ENCODE measurements around the gene ADPRS. TPM values are rescaled to one million over a fixed set of nuclear protein-coding genes. Genes with fewer than 3 reads are reported as not detected.

ADPRS gene
- polyA plus RNA-seq, 1 experiment, result 46.4 TPM

DNA sequence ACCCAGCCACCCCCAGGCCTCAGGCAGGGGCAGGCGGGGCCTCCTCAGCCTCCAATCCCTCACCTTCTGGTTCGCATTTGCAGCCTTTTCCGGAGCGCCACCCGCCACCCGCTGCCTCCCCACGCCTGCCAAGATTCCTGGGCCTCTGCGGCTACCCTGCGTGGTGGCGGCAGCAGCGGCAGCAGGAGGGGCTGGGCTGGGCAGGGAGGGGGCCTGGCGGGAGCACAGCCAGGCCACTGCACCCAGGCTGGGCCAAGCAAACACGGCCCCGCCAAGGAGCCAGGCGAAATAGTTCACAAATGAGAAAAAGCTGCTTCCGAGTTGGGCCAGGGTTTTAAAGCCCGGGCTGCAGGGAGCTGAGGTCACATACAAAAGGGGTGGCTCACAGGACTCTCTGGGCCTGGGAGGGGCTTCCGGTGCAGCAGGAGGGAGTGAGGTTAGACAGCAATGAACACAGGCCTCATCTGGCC, 26.5 kb downstream of the ADPRS start:
- CTCF ChIA-PET, result interaction anchor here (1.0 to 6.9 kb wide), 5 partner anchors 11 to 304 kb away, joined by 3 to 71 read pairs (median 3); no protein-coding TSS in a partner anchor
- TF ChIP-seq, protein P1, sequence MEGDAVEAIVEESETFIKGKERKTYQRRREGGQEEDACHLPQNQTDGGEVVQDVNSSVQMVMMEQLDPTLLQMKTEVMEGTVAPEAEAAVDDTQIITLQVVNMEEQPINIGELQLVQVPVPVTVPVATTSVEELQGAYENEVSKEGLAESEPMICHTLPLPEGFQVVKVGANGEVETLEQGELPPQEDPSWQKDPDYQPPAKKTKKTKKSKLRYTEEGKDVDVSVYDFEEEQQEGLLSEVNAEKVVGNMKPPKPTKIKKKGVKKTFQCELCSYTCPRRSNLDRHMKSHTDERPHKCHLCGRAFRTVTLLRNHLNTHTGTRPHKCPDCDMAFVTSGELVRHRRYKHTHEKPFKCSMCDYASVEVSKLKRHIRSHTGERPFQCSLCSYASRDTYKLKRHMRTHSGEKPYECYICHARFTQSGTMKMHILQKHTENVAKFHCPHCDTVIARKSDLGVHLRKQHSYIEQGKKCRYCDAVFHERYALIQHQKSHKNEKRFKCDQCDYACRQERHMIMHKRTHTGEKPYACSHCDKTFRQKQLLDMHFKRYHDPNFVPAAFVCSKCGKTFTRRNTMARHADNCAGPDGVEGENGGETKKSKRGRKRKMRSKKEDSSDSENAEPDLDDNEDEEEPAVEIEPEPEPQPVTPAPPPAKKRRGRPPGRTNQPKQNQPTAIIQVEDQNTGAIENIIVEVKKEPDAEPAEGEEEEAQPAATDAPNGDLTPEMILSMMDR (IDR thresholded peaks at IDR 0.05; ENCODE audit: insufficient read depth, low read depth, low read length), result no peak
- peak; percentile 85 for DNase-seq (ENCODE audit: low read depth)
- Histone ChIP-seq H3K4me3 (ENCODE audit: low read depth, low read length) (no peak overlapping the region), H3K27me3 (ENCODE audit: control insufficient read depth, insufficient read depth, low read length) (no peaks in the 10 kb centered on the region), H3K36me3 (ENCODE audit: control insufficient read depth, insufficient read depth, low read length) (peaks cover 1% of the 10 kb centered on the region; the same call in 1 of the 2 replicates)
- POLR2A ChIA-PET, result interaction anchor here (0.6 kb wide), 1 partner anchor 164 kb away, joined by 3 read pairs; no protein-coding TSS in a partner anchor

DNA sequence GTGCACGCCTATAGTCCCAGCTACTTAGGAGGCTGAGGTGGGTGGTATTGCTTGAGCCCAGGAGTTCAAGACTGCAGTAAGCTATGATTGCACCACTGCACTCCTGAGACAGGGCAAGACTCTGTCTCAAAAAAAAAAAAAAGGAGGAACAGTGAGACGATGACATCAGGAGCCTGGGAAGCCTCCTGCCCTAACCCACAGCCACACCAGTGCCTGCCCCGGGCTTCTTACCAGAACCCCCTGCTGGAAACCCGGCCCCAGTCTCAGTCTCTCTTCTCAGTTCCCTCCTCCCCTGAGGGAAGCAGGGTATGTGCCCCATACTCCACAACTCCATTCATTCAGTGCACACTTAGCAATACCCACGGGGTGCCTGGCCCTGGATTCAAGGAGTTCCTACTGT, 27.2 kb downstream of the ADPRS start:
- Histone ChIP-seq H3K4me3 (ENCODE audit: low read depth, low read length) (no peak overlapping the region), H3K36me3 (ENCODE audit: control insufficient read depth, insufficient read depth, low read length) (peaks cover 1% of the 10 kb centered on the region; the same call in 1 of the 2 replicates), H3K27me3 (ENCODE audit: control insufficient read depth, insufficient read depth, low read length) (no peaks in the 10 kb centered on the region)
- POLR2A ChIA-PET, result interaction anchor here (0.6 kb wide), 1 partner anchor 163 kb away, joined by 3 read pairs; no protein-coding TSS in a partner anchor
- DNase-seq (ENCODE audit: low read depth), result no peak
- CTCF ChIA-PET, result interaction anchor here (1.0 to 6.9 kb wide), 3 partner anchors 12 to 19 kb away, joined by 3 to 71 read pairs (median 3); no protein-coding TSS in a partner anchor
- TF ChIP-seq, protein P1 (IDR thresholded peaks at IDR 0.05; ENCODE audit: insufficient read depth, low read depth, low read length), result no peak

DNA sequence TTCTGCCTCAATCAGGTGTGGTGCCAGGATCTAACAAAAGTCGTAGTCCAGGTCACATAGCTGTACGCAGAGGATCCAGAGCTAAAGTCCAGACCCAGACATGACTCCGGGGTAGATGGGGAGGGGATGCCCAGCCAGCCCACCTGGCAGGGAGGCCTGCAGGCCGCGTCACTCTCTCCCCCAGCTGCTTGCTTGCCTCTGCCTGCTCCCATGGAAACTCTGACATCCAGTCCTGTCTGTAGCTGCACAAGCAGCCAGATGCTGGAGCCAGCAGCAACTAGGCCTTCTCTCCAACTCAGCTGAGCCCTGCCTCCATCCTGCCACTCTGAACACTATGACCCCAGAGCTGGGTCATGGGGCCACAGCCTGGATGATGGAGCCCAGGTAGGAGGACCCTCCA, 28.2 kb downstream of the ADPRS start:
- ChIA-PET CTCF (interaction anchor here (1.2 to 6.9 kb wide), 5 partner anchors 13 to 33 kb away, joined by 3 to 71 read pairs (median 5); partner anchors contain the start of gene TRAPPC3), POLR2A (no interaction called here)
- TF ChIP-seq, protein P1 (IDR thresholded peaks at IDR 0.05; ENCODE audit: insufficient read depth, low read depth, low read length), result no peak
- Histone ChIP-seq H3K36me3 (ENCODE audit: control insufficient read depth, insufficient read depth, low read length) (peaks cover 1% of the 10 kb centered on the region; the same call in 1 of the 2 replicates), H3K4me3 (ENCODE audit: low read depth, low read length) (no peak overlapping the region), H3K27me3 (ENCODE audit: control insufficient read depth, insufficient read depth, low read length) (no peaks in the 10 kb centered on the region)
- no peak for DNase-seq (ENCODE audit: low read depth)

DNA sequence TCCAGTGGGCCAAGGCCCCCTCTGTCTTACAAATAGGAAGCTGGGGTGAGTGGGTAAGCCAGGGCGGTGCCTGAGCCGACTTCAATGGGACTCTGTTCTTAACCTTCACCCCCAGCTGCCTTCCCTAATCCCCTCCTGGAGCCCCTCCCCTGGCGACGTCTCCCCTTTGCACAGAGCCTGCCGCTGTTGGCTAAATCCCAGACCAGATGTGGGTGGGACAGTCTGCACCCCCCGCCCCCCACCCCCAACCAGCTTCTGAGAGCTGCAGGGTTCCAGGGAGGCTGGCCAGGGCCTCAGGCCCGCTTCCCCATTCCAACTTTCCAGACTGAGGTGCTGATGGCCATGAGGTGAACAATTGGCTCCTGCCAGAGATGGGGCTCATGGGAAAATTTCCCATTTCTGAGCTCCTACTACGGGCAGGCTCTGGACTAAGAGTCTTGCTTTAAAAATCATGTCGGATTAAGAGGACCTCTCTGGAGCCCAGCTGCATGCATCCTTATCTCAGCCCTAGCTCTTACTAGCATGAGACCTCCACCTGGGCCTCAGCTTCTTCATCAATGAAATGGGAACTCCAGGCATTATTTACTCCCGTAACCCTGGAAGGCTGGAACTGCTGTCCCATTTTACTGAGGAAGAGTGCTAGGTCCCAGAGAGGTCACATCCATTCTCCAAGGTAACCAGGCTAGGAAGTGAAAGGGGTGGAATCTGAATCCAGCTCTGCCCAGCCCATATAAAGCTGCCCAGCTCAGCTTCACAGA, 29.9 kb downstream of the ADPRS start:
- Histone ChIP-seq H3K4me3 (ENCODE audit: low read depth, low read length) (no peak overlapping the region), H3K27me3 (ENCODE audit: control insufficient read depth, insufficient read depth, low read length) (no peaks in the 10 kb centered on the region), H3K36me3 (ENCODE audit: control insufficient read depth, insufficient read depth, low read length) (no peaks in the 10 kb centered on the region)
- ChIA-PET POLR2A (no interaction called here), CTCF (interaction anchor here (0.8 to 6.9 kb wide), 10 partner anchors 9 to 31 kb away, joined by 3 to 71 read pairs (median 4); no protein-coding TSS in a partner anchor)
- DNase-seq (ENCODE audit: low read depth), result no peak
- TF ChIP-seq, protein P1 (IDR thresholded peaks at IDR 0.05; ENCODE audit: insufficient read depth, low read depth, low read length), result no peak

DNA sequence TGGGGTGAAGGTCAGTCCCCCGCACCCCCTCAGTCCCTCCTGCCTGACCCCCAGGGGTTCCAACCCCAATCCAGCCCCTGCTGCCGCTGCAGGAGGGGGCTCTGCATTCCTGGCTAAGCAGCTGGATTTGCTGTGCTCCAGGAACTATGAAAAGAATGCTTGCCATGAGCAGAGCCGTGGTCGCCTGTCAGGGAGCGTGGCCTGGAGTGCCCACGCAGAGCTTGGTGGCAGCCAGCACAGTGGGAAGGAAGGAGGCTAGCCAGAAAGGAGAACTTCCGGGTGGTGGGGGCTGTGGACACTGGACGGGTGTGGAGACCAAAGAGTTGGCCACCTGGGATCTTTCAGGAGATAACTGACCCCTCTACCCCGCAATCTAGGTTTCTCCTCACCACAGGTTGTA, 30.8 kb downstream of the ADPRS start:
- POLR2A ChIA-PET, result no interaction called here

More for the DNA sequence above, 30.8 kb downstream of the ADPRS start:
- Histone ChIP-seq H3K4me3 (ENCODE audit: low read depth, low read length) (no peak overlapping the region), H3K36me3 (ENCODE audit: control insufficient read depth, insufficient read depth, low read length) (no peaks in the 10 kb centered on the region), H3K27me3 (ENCODE audit: control insufficient read depth, insufficient read depth, low read length) (0 out of 2 replicates have a peak, but pooled peaks cover under 1% of the 10 kb centered on the region)
- DNase-seq (ENCODE audit: low read depth), result no peak
- TF ChIP-seq, protein P1 (IDR thresholded peaks at IDR 0.05; ENCODE audit: insufficient read depth, low read depth, low read length), result no peak
- CTCF ChIA-PET, result interaction anchor here (0.8 to 6.9 kb wide), 5 partner anchors 10 to 30 kb away, joined by 3 to 71 read pairs (median 6); no protein-coding TSS in a partner anchor

Data from BJ (cell line).